CD4-positive, alpha-beta T cell treated with Interleukin-6 for 4 hours (primary cell): Measurements from ENCODE around the gene MAD1L1.
"Not testable (repeated sequence)": the region's sequence is repeated elsewhere in the genome, so short reads cannot be mapped to it uniquely, and the experiment has no call there.

Source experiments
- DNase-seq: peaks from one replicate; pipeline ENCODE4 v3.0.0-alpha.2; 2020; ENCODE audit warnings: mixed read lengths

MAD1L1 gene

GRCh38 chr7:1885465-1886226, 347.1 kb downstream of the MAD1L1 start:
- DNase-seq: no peak

- no peak for DNase-seq
These were observed 348.0 kb downstream of the MAD1L1 start for GRCh38 chr7:1884583-1885350.

GRCh38 chr7:1883834-1884582, 348.7 kb downstream of the MAD1L1 start:
- DNase-seq: no peak

GRCh38 chr7:1883031-1883761, 349.5 kb downstream of the MAD1L1 start:
- DNase-seq: no peak

- no peak for DNase-seq
These were observed 350.3 kb downstream of the MAD1L1 start for GRCh38 chr7:1882451-1882850.

- DNase-seq: no peak
These were observed 350.8 kb downstream of the MAD1L1 start for GRCh38 chr7:1881946-1882345.

- DNase-seq: not testable (repeated sequence)
These were observed 356.1 kb downstream of the MAD1L1 start for GRCh38 chr7:1876641-1877040.

GRCh38 chr7:1875392-1876199, 357.1 kb downstream of the MAD1L1 start:
- peak; percentile 13 for DNase-seq

GRCh38 chr7:1874590-1875391, 358.0 kb downstream of the MAD1L1 start:
- DNase-seq: not testable (repeated sequence)

GRCh38 chr7:1873857-1874589, 358.7 kb downstream of the MAD1L1 start:
- DNase-seq: no peak

GRCh38 chr7:1873421-1873820, 359.3 kb downstream of the MAD1L1 start:
- no peak for DNase-seq

- no peak for DNase-seq
These were observed 359.7 kb downstream of the MAD1L1 start for GRCh38 chr7:1873070-1873405.

- DNase-seq: no peak
These were observed 360.3 kb downstream of the MAD1L1 start for GRCh38 chr7:1872191-1873069.

- no peak for DNase-seq
These were observed 363.2 kb downstream of the MAD1L1 start for GRCh38 chr7:1869452-1870130.

GRCh38 chr7:1868516-1869165, 364.1 kb downstream of the MAD1L1 start:
- DNase-seq: no peak

GRCh38 chr7:1867370-1868260, 365.1 kb downstream of the MAD1L1 start:
- no peak for DNase-seq

GRCh38 chr7:1866601-1867000, 366.1 kb downstream of the MAD1L1 start:
- DNase-seq: no peak
